GM19023 (cell line): ENCODE results near the gene ZDHHC4.

ENCODE experiments used
- ATAC-seq: cut with Tn5 transposase; IDR thresholded peaks from one replicate; pipeline ENCODE4 v1.9.1; 2021; ENCODE audit warnings: mild to moderate bottlenecking, moderate library complexity; ENCODE audit not compliant: unreplicated experiment

Gene ZDHHC4

GRCh38 chr7:6604458-6604857, 27.2 kb downstream of the ZDHHC4 start:
- no peak for ATAC-seq

- no peak for ATAC-seq
Measured at GRCh38 chr7:6606866-6607583, 29.8 kb downstream of the ZDHHC4 start.

- ATAC-seq: no peak
Measured at GRCh38 chr7:6607651-6608051, 30.4 kb downstream of the ZDHHC4 start.

- no peak for ATAC-seq
Measured at GRCh38 chr7:6608081-6608480, 30.8 kb downstream of the ZDHHC4 start.

- no peak for ATAC-seq
Measured at GRCh38 chr7:6608794-6609193, 31.5 kb downstream of the ZDHHC4 start.

- no peak for ATAC-seq
Measured at GRCh38 chr7:6612819-6613218, 35.6 kb downstream of the ZDHHC4 start.

GRCh38 chr7:6613706-6614105, 36.5 kb downstream of the ZDHHC4 start:
- ATAC-seq: no peak

GRCh38 chr7:6614953-6615722, 37.9 kb downstream of the ZDHHC4 start, which contains the start of gene ZNF853:
TSS of gene ZNF853 (plus strand) at chr7:6615610. CDS start at chr7:6616175, 565 bp downstream.
- no peak for ATAC-seq

GRCh38 chr7:6615723-6616555, 38.7 kb downstream of the ZDHHC4 start:
- ATAC-seq: no peak

GRCh38 chr7:6616854-6617643, 39.8 kb downstream of the ZDHHC4 start:
- no peak for ATAC-seq

- ATAC-seq: no peak
Measured at GRCh38 chr7:6618621-6619020, 41.4 kb downstream of the ZDHHC4 start.

- no peak for ATAC-seq
Measured at GRCh38 chr7:6619961-6620360, 42.7 kb downstream of the ZDHHC4 start.

- no peak for ATAC-seq
Measured at GRCh38 chr7:6621195-6622133, 44.2 kb downstream of the ZDHHC4 start.

- ATAC-seq: no peak
Measured at GRCh38 chr7:6622134-6622710, 45.0 kb downstream of the ZDHHC4 start.

GRCh38 chr7:6623589-6624245, 46.5 kb downstream of the ZDHHC4 start:
- no peak for ATAC-seq

- ATAC-seq: no peak
Measured at GRCh38 chr7:6624246-6624611, 47.0 kb downstream of the ZDHHC4 start.

GRCh38 chr7:6628045-6628444, 50.8 kb downstream of the ZDHHC4 start:
- no peak for ATAC-seq

- ATAC-seq: no peak
Measured at GRCh38 chr7:6630007-6630849, 53.0 kb downstream of the ZDHHC4 start.
